ACC112 (cell line): ENCODE results near the gene LRRN4.
"Not testable (repeated sequence)": the region's sequence is repeated elsewhere in the genome, so short reads cannot be mapped to it uniquely, and the experiment has no call there.

ENCODE experiments used
- H2AFZ ChIP-seq: fragments of 200-600 bp; sonication (generic); one replicate; pipeline ENCODE4 v1.6.0; 2017; ENCODE audit warnings: antibody characterized with exemption, low read length; ENCODE audit not compliant: unreplicated experiment
- H3K27ac ChIP-seq: fragments of 200-600 bp; sonication (generic); 2 replicates; pipeline ENCODE4 v1.5.1; 2014; ENCODE audit warnings: low read depth, mild to moderate bottlenecking, antibody characterized with exemption, low read length, moderate library complexity
- H3K27me3 ChIP-seq: fragments of 200-600 bp; sonication (generic); 2 replicates; pipeline ENCODE4 v1.6.1; 2014; ENCODE audit warnings: mild to moderate bottlenecking, antibody characterized with exemption, low read length, moderate library complexity, mixed read lengths; ENCODE audit not compliant: insufficient read depth
- H3K36me3 ChIP-seq: fragments of 200-600 bp; sonication (generic); 2 replicates; pipeline ENCODE4 v1.6.1; 2016; ENCODE audit warnings: mild to moderate bottlenecking, antibody characterized with exemption, low read length, moderate library complexity, mixed read lengths; ENCODE audit not compliant: insufficient read depth
- H3K4me1 ChIP-seq: fragments of 200-600 bp; sonication (generic); one replicate; pipeline ENCODE4 v1.6.1; 2016; ENCODE audit warnings: low read length, mixed read lengths; ENCODE audit not compliant: insufficient read depth, unreplicated experiment, control insufficient read depth
- H3K4me3 ChIP-seq: fragments of 200-600 bp; sonication (generic); 2 replicates; pipeline ENCODE4 v1.5.1; 2014; ENCODE audit warnings: mild to moderate bottlenecking, low read depth, low read length
- H3K79me2 ChIP-seq: fragments of 200-600 bp; sonication (generic); one replicate; pipeline ENCODE4 v1.6.0; 2016; ENCODE audit warnings: low read length; ENCODE audit not compliant: control insufficient read depth, unreplicated experiment, insufficient read depth

LRRN4 gene

DNA sequence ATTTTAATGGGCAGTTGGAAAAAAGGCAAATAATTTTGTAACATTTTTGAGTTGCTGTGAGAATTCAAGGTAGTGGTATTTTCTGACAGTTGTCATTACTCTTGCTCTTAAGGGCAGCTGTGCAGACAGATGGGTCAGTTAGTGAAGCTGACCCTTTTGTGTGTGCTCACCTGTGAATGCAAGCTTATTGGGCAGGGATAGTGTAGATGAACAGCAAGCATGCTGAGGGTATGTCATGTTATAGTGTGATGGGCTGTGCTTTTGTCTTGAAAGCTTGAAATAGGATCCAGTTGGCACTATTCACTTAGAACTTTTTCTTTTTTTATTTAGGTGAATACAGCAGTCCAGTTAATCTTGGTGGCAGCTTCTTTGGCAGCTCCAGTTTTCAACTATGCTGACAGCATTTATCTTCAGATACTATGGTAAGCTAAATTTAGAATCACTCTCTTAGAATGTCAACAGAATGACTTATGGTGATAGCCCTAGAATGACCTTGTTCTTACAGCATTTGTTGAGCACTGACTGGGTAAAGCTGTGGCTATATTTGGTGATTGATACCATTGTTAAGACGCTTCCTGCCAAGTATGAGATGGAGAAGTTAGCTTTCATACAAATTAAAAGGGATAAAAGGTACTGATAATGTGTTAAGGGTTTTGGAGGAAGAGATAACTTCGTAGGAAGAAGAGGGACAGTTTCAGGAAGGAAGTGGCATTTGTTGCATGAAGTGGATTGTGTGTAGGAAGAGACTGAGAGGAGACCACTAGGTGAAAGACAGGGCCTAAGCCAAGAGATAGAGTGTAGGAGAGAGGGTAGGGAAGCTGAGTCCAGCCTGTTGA, 19.5 kb downstream of the LRRN4 start:
- H3K79me2 ChIP-seq: peaks cover 8% of the 10 kb centered on the region
- H3K27me3 ChIP-seq: no peaks in the 10 kb centered on the region
- H3K27ac ChIP-seq: no peak overlapping the region
- H3K36me3 ChIP-seq: peaks cover 26% of the 10 kb centered on the region
- H3K4me3 ChIP-seq: no peak overlapping the region
- peaks cover 5% of the 10 kb centered on the region for H3K4me1 ChIP-seq
- H2AFZ ChIP-seq: no peak overlapping the region

- not testable (repeated sequence) for H3K4me3 ChIP-seq, H3K79me2 ChIP-seq, H3K27ac ChIP-seq, H3K27me3 ChIP-seq, H2AFZ ChIP-seq
- Histone ChIP-seq H3K4me1 (peaks cover 12% of the 10 kb centered on the region), H3K36me3 (peaks cover 25% of the 10 kb centered on the region)
Observed at GRCh38 chr20:6032907-6033306, 21.0 kb downstream of the LRRN4 start.

- no peak overlapping the region for H3K27ac ChIP-seq
- peaks cover 12% of the 10 kb centered on the region for H3K4me1 ChIP-seq
- H3K79me2 ChIP-seq: peaks cover 17% of the 10 kb centered on the region
- H3K36me3 ChIP-seq: peaks cover 19% of the 10 kb centered on the region
- H3K4me3 ChIP-seq: no peak overlapping the region
- H3K27me3 ChIP-seq: no peaks in the 10 kb centered on the region
- no peak overlapping the region for H2AFZ ChIP-seq
Observed at GRCh38 chr20:6030453-6031080, 23.3 kb downstream of the LRRN4 start.

DNA sequence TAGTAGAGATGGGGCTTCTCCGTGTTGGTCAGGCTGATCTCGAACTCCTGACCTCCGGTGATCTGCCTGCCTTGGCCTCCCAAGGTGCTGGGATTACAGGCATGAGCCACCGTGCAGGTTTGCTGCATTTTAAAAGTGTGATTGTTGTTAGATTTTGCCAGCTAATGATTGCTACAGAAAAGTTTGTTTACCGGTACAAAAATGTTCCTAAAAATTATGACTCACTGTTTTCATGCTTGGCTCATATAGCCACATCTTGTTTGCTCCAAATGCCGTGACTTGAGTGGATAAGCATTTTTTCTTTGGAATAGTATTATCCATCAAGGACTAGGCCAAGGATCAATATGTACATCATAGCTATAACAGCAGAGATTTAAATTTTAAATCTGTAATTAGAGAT, 24.3 kb downstream of the LRRN4 start:
- no peak overlapping the region for H3K4me3 ChIP-seq
- no peaks in the 10 kb centered on the region for H3K27me3 ChIP-seq
- no peak overlapping the region for H3K27ac ChIP-seq
- peaks cover 12% of the 10 kb centered on the region for H3K4me1 ChIP-seq
- peaks cover 29% of the 10 kb centered on the region for H3K36me3 ChIP-seq
- no peak overlapping the region for H2AFZ ChIP-seq
- H3K79me2 ChIP-seq: peaks cover 26% of the 10 kb centered on the region

DNA sequence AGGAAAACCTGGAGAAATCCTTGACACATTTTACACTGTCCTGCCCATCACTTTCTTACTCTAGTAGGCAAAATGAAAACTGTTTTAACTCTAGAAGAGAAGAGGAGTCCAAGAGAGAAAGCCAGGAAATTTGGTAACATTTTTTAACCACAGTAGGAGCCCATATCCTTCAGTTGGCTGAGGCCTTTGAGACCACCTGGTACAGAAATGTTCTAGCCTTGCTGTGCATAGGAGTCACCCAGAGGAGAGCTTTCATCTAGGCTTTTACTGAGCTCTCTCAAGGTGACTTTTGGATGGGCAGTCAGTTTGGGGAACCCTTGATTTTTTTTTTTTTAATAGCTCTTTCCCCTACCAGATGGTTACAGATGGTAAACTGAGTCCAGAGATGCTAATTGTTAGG, 25.0 kb downstream of the LRRN4 start:
- Histone ChIP-seq H3K36me3 (peaks cover 36% of the 10 kb centered on the region), H2AFZ (no peak overlapping the region), H3K4me3 (no peak overlapping the region), H3K4me1 (peaks cover 12% of the 10 kb centered on the region), H3K27me3 (no peaks in the 10 kb centered on the region), H3K27ac (no peak overlapping the region), H3K79me2 (peaks cover 30% of the 10 kb centered on the region)

- peaks cover 34% of the 10 kb centered on the region for H3K79me2 ChIP-seq
- H3K27ac ChIP-seq: no peak overlapping the region
Observed at GRCh38 chr20:6026051-6026450, 27.8 kb downstream of the LRRN4 start.

GRCh38 chr20:6024768-6025167, 29.1 kb downstream of the LRRN4 start:
- H2AFZ ChIP-seq: no peak overlapping the region
- H3K4me3 ChIP-seq: no peak overlapping the region
- H3K4me1 ChIP-seq: peaks cover 12% of the 10 kb centered on the region
- no peaks in the 10 kb centered on the region for H3K27me3 ChIP-seq
- no peak overlapping the region for H3K27ac ChIP-seq
- H3K79me2 ChIP-seq: peaks cover 30% of the 10 kb centered on the region
- H3K36me3 ChIP-seq: peaks cover 42% of the 10 kb centered on the region

More at GRCh38 chr20:6026051-6026450, 27.8 kb downstream of the LRRN4 start:
- Histone ChIP-seq H3K4me1 (peaks cover 12% of the 10 kb centered on the region), H3K4me3 (no peak overlapping the region), H3K27me3 (no peaks in the 10 kb centered on the region), H2AFZ (no peak overlapping the region), H3K36me3 (peaks cover 46% of the 10 kb centered on the region)

- H3K36me3 ChIP-seq: peaks cover 48% of the 10 kb centered on the region
- H3K27ac ChIP-seq: no peak overlapping the region
- no peaks in the 10 kb centered on the region for H3K27me3 ChIP-seq
- H3K4me1 ChIP-seq: no peaks in the 10 kb centered on the region
- H3K4me3 ChIP-seq: no peak overlapping the region
- no peak overlapping the region for H2AFZ ChIP-seq
- peaks cover 38% of the 10 kb centered on the region for H3K79me2 ChIP-seq
Observed at GRCh38 chr20:6017880-6018279, 36.0 kb downstream of the LRRN4 start.

DNA sequence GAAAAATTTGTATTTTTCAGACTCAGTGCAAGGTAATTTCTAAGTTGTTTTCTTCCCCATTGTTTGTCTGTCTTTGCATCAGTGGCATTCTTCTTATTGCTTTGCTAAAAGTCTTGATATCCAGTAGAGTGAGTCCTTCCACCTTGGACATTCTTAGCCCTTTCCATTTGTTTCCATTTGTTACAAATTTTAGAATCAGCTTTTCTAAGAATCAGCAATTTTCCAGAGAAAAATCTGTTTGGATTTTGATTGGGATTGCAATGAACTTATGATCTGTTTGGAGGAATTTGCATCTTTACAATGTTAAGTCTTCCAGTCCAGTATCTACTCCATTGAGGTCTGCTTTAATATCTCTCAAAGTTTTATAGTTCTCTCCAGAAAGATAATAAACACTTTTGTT, 36.4 kb downstream of the LRRN4 start:
- Histone ChIP-seq H3K79me2 (peaks cover 39% of the 10 kb centered on the region), H3K36me3 (peaks cover 46% of the 10 kb centered on the region), H3K27me3 (no peaks in the 10 kb centered on the region), H3K4me1 (no peaks in the 10 kb centered on the region), H3K4me3 (no peak overlapping the region), H3K27ac (no peak overlapping the region), H2AFZ (no peak overlapping the region)

DNA sequence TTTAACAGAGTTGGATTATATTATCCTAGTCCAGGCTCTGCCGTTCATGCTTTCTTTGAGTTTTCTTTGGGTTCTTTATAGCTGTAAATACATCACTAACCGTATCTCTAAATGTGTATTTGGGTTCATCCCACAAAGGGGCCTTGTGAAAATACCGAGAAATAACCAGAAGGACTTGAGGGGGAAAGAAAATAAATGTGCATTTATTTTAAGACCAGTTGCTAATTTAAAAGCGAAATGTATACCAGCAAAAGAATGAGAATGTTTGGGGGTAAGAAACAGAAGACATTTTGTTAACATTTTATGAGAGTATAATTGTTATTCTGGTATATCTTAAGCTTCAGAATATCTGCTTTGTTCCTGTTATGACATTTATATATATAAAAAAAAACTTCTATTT, 38.9 kb downstream of the LRRN4 start:
- Histone ChIP-seq H3K27me3 (no peaks in the 10 kb centered on the region), H2AFZ (no peak overlapping the region), H3K27ac (no peak overlapping the region), H3K4me1 (no peaks in the 10 kb centered on the region), H3K4me3 (no peak overlapping the region), H3K79me2 (peaks cover 50% of the 10 kb centered on the region), H3K36me3 (peaks cover 51% of the 10 kb centered on the region)

- Histone ChIP-seq H3K27me3 (no peaks in the 10 kb centered on the region), H3K4me1 (no peaks in the 10 kb centered on the region), H3K79me2 (peaks cover 55% of the 10 kb centered on the region), H3K27ac (no peak overlapping the region), H2AFZ (no peak overlapping the region), H3K4me3 (no peak overlapping the region), H3K36me3 (peaks cover 52% of the 10 kb centered on the region)
Observed at GRCh38 chr20:6014017-6014416, 39.8 kb downstream of the LRRN4 start.
